HL-60 (cell line): Measurements from ENCODE around the gene TLR4.

Source experiments
- DNase-seq, 2 experiments: peaks; one replicate each; pipeline ENCODE4 v3.0.0-alpha.2; 2010 to 2020; ENCODE audit warnings: low read depth in 1 of 2, low spot score in 1 of 2
- H3K27ac ChIP-seq: fragments of 250-450 bp; sonication (Bioruptor Pico); replicated peaks from 2 replicates; pipeline ENCODE4 v1.5.1; 2020; ENCODE audit warnings: mild to moderate bottlenecking, moderate library complexity
- H3K27me3 ChIP-seq: fragments of 250-450 bp; sonication (Bioruptor Pico); 2 replicates; pipeline ENCODE4 v1.5.1; 2021; ENCODE audit warnings: mild to moderate bottlenecking, moderate library complexity; ENCODE audit not compliant: insufficient read depth, poor library complexity, severe bottlenecking
- H3K4me3 ChIP-seq: replicated peaks from 2 replicates; pipeline ENCODE4 v1.5.1; 2011; ENCODE audit warnings: mild to moderate bottlenecking, control low read depth, low read length; ENCODE audit not compliant: insufficient read depth
- CTCF ChIP-seq: IDR thresholded peaks from one replicate; pipeline ENCODE4 v1.5.1; 2011; ENCODE audit warnings: low read length, control low read depth, inconsistent platforms; ENCODE audit not compliant: insufficient read depth
- GABPA ChIP-seq: IDR thresholded peaks from 2 replicates; pipeline ENCODE4 v1.6.1; 2012; ENCODE audit warnings: low read depth
- POLR2AphosphoS5 ChIP-seq: IDR thresholded peaks from 2 replicates; pipeline ENCODE4 v1.6.1; 2012; ENCODE audit warnings: low read depth
- REST ChIP-seq: IDR thresholded peaks from 2 replicates; pipeline ENCODE4 v1.6.1; 2012; ENCODE audit warnings: low read depth; ENCODE audit not compliant: insufficient replicate concordance
- SPI1 ChIP-seq: IDR thresholded peaks from 2 replicates; pipeline ENCODE4 v1.6.1; 2012; ENCODE audit warnings: low read depth, mild to moderate bottlenecking, borderline replicate concordance

The TLR4 gene

DNA sequence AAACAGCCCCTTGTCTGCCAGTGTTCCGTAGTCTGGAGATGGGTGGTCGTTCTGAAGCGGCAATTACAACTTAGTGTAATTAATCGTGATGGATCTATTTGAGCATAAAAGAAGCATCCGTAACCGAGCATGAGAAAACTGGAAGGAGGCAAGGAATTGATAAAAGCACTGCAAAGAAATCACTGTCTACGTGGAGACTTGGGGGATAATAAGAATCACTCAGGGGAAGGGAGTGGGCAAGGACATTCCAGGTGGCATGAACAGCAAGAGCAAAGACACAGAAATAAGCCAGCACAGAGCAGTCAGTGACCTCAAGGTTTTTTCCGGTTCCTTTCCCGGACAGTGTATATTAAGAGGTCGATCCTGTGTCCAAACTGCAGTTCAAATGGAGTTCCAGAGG lies 35.0 kb downstream of the TLR4 start:
- Histone ChIP-seq H3K27me3 (no peaks in the 10 kb centered on the region), H3K27ac (no peak overlapping the region), H3K4me3 (no peak overlapping the region)
- TF ChIP-seq GABPA (no peak), POLR2AphosphoS5 (no peak), REST (no peak), SPI1 (no peak), CTCF (no peak)
- DNase-seq: no peak

DNA sequence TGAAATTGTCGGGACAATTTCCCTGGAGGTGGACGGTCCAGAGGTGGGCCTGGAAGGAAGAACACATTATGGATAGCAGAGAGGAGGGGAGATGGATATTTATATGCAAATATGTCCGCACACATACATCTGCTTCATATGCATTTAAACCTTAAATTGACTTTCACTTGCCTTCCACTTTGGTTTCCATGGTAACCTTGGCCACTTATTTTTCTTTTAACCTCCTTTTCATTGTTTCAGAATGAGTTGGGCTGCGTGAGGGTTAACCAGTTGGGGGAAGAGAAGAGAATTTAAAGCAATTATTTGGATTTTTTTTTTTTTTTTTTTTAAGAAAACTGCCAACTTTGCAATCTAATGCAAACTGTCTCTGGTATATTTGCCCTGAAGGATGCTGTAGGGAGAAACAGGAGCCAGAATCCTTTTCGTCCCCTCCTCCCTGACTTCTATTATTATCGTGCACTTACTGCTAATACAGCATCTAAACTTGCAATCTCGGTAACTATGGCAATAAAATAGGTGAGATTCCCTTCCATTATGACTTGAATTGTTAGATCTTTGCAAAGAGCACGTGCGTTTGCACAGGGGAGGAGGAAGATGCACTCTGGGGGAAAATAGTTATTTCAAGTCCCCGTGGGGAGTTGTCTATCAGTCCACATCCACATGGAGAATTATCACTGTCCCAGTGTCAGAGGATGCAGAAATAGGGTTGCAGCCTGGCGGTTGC lies 35.6 kb downstream of the TLR4 start:
- TF ChIP-seq CTCF (no peak), GABPA (no peak), POLR2AphosphoS5 (no peak), SPI1 (no peak), REST (no peak)
- Histone ChIP-seq H3K27ac (no peak overlapping the region), H3K4me3 (no peak overlapping the region), H3K27me3 (no peaks in the 10 kb centered on the region)
- no peak for DNase-seq

DNA sequence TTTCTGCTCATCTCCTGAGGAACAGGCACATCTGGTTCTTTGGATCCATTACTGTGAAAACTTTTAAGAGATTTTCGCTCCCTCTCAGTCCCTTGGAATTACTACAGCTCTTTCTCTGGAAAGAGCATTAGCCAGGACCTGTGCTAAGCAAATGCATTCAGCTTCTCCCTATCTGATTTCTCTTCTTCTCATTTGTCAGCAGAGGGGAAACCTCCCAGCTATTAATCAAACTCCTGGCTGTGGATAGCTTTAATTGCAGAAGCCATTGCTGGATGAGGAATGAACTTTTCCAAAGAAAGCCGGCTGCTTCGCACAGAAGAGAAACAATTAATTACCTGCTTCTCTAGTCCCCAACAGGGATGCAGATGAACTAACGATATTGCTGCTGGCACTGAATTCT lies 37.9 kb downstream of the TLR4 start:
- H3K4me3 ChIP-seq: no peak overlapping the region
- no peaks in the 10 kb centered on the region for H3K27me3 ChIP-seq
- TF ChIP-seq GABPA (no peak), REST (no peak), CTCF (no peak), SPI1 (no peak), POLR2AphosphoS5 (no peak)
- no peak for DNase-seq
- no peak overlapping the region for H3K27ac ChIP-seq
